K562 (cell line): ENCODE measurements around the gene SLC12A1.

ENCODE experiments used
- ARHGAP35 ChIP-seq: fragments of 450-650 bp; IDR thresholded peaks from 2 replicates; pipeline ENCODE4 v1.6.1; 2018; ENCODE audit not compliant: partially characterized antibody
- CTCF ChIP-seq, 3 experiments: IDR thresholded peaks in 2 of 3; conservative IDR thresholded peaks in 1 of 3; 2 replicates each; pipeline ENCODE4 v1.5.1; 2011 to 2012; ENCODE audit warnings: low read length in 3 of 3, mild to moderate bottlenecking in 3 of 3, control low read depth in 2 of 3, improper control_type of control experiment in 1 of 3, inconsistent platforms in 1 of 3, low read depth in 1 of 3, mixed read lengths in 1 of 3, moderate library complexity in 1 of 3; ENCODE audit not compliant: insufficient read depth in 2 of 3
- DLX4 ChIP-seq: fragments of 250-450 bp; sonication (Bioruptor Pico); IDR thresholded peaks from 2 replicates; pipeline ENCODE4 v1.6.1; 2021; ENCODE audit warnings: mild to moderate bottlenecking
- SAFB ChIP-seq: fragments of 200-400 bp; formaldehyde crosslinking; IDR thresholded peaks from 2 replicates; pipeline ENCODE4 v1.6.1; 2017; ENCODE audit warnings: low read depth, low read length, borderline replicate concordance
- SIN3B ChIP-seq: fragments of 450-650 bp; IDR thresholded peaks from 2 replicates; pipeline ENCODE4 v1.6.1; 2017; ENCODE audit warnings: low read depth, mild to moderate bottlenecking, moderate library complexity
- ZNF311 ChIP-seq: fragments of 250-450 bp; sonication (Bioruptor Pico); IDR thresholded peaks from 2 replicates; pipeline ENCODE4 v1.4.0; 2020; ENCODE audit warnings: mild to moderate bottlenecking, moderate library complexity
- TF ChIP-seq, protein P1 (sequence below): sonication (generic); formaldehyde crosslinking; IDR thresholded peaks from 2 replicates; pipeline ENCODE4 v1.8.1; 2023; ENCODE audit warnings: mild to moderate bottlenecking, missing genetic modification reagents
- TF ChIP-seq, protein P2 (sequence below): sonication (generic); formaldehyde crosslinking; IDR thresholded peaks from 2 replicates; pipeline ENCODE4 v1.5.0; 2020; ENCODE audit warnings: missing genetic modification reagents

GRCh38 chr15:48176957-48177356 lies 29.1 kb upstream of the SLC12A1 start:
- TF ChIP-seq DLX4 (CRISPR knock-in tag) (no peak), CTCF (IDR thresholded peaks at IDR 0.05 in 2 of 3, conservative IDR thresholded peaks at IDR 0.05 in 1 of 3; ENCODE audit: insufficient read depth in 2 of 3, low read depth in 1 of 3, low read length in 3 of 3) (no peak), SIN3B (no peak), ZNF311 (CRISPR knock-in tag) (no peak), SAFB (no peak), ARHGAP35 (no peak)
- TF ChIP-seq, protein P1, sequence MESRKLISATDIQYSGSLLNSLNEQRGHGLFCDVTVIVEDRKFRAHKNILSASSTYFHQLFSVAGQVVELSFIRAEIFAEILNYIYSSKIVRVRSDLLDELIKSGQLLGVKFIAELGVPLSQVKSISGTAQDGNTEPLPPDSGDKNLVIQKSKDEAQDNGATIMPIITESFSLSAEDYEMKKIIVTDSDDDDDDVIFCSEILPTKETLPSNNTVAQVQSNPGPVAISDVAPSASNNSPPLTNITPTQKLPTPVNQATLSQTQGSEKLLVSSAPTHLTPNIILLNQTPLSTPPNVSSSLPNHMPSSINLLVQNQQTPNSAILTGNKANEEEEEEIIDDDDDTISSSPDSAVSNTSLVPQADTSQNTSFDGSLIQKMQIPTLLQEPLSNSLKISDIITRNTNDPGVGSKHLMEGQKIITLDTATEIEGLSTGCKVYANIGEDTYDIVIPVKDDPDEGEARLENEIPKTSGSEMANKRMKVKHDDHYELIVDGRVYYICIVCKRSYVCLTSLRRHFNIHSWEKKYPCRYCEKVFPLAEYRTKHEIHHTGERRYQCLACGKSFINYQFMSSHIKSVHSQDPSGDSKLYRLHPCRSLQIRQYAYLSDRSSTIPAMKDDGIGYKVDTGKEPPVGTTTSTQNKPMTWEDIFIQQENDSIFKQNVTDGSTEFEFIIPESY, result no peak
- TF ChIP-seq, protein P2, sequence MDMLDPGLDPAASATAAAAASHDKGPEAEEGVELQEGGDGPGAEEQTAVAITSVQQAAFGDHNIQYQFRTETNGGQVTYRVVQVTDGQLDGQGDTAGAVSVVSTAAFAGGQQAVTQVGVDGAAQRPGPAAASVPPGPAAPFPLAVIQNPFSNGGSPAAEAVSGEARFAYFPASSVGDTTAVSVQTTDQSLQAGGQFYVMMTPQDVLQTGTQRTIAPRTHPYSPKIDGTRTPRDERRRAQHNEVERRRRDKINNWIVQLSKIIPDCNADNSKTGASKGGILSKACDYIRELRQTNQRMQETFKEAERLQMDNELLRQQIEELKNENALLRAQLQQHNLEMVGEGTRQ (CRISPR knock-in tag), result no peak
